Measurements from ENCODE around the gene TMEM208.

TMEM208 gene

DNA sequence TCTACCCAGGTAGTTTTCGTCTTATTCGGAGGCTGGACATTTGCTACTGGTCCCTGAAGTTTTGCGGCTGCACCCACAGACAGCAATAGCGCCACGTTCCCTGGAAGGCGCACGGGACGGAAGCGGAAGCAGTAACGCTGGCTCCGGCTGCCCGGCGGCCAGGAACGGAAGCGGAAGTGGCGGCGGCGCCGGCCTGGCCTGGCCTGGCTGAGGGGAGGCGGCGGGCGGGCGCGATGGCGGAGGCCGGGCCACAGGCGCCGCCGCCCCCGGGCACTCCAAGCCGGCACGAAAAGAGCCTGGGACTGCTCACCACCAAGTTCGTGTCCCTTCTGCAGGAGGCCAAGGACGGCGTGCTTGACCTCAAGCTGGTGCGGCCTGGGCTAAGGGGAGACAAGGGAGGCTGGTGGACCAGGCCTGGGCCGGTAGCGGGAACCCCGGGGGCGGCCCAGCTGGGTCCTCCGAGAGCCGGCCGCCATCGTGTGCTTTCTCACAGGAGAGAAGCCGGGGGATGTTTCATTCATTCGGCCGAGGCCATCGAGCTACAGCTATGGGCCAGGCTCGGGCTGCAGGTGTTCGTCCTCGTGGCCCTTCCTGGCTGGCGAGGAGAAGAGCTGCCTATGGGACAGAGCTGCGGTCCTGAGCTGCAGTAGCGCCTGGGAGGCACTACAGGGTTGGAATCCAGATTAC, 34.8 kb upstream of the TMEM208 start, which contains the start of gene E2F4:
TSS of gene E2F4 (plus strand) at position 161 of the 687 bp plus-strand sequence. CDS start at position 234, 73 bp downstream.
- peak; percentile 88 for DNase-seq

DNA sequence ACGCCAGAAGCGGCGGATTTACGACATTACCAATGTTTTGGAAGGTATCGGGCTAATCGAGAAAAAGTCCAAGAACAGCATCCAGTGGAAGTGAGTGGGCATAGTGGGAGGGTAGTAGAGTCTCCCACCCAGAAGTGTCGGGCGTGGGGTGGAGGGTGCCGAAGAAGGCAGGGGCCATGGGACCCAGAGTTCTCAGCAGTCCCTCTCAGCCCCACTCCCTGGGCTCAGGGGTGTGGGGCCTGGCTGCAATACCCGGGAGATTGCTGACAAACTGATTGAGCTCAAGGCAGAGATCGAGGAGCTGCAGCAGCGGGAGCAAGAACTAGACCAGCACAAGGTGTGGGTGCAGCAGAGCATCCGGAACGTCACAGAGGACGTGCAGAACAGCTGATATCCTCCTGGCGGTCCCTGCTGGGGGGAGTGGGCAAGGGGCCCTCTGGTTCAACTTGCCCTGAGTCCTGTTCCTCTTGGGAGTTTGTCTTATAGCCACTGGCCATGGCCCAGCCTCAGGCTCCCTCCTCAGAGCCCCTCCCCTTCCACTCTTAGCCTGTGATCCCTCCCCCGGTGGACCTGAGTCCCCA, 34.1 kb upstream of the TMEM208 start:
- DNase-seq: no peak

- no peak for DNase-seq
Observed at GRCh38 chr16:67193536-67193935, 33.4 kb upstream of the TMEM208 start.

GRCh38 chr16:67194260-67194659, 32.7 kb upstream of the TMEM208 start:
- no peak for DNase-seq

DNA sequence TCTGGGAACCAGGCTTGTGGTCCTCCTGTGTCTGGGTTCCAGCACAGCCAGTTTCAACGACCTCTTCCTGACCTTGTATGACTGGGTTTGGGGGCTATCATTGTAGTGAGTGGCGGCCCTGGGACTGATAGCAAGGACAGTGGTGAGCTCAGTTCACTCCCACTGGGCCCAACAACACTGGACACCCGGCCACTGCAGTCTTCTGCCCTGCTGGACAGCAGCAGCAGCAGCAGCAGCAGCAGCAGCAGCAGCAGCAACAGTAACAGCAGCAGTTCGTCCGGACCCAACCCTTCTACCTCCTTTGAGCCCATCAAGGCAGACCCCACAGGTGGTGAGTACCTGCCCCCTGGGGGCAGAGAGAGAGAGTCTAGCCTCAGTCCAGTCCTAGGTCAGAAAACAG, 31.3 kb upstream of the TMEM208 start:
- no peak for DNase-seq

DNA sequence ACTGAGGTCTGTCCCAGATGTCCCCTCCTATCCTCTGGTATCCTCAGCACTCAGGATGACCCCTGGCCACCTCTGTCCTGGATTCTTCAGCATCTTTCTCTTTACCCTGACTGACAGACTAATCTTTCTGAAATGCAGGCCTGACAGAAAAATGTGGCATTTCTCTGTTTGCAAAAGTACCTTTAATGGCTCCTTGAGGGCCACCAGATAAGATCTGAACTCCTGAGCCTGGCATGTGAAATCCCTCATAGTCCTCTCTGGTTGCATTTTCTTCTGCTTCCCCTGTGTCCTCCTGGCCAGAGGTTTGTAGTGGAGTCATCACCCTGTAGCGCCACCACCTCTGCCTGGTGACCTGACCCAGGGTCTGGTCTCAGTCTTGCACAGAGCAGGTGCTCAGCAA, 30.0 kb upstream of the TMEM208 start:
- DNase-seq: no peak

DNA sequence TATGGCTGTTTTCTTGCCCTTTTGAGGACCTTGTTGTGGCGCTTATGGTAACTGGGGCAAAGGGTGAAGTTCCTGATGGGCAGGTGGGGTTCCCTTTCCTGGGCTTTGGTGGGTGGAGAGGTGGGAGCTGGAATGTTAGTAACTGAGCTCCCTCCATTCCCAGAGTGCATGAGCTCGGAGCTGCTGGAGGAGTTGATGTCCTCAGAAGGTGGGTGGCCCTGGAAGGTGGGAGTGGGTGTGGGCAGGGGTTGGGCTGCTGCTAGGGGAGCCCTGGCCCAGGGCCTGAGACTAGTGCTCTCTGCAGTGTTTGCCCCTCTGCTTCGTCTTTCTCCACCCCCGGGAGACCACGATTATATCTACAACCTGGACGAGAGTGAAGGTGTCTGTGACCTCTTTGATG, 29.2 kb upstream of the TMEM208 start:
- no peak for DNase-seq

DNA sequence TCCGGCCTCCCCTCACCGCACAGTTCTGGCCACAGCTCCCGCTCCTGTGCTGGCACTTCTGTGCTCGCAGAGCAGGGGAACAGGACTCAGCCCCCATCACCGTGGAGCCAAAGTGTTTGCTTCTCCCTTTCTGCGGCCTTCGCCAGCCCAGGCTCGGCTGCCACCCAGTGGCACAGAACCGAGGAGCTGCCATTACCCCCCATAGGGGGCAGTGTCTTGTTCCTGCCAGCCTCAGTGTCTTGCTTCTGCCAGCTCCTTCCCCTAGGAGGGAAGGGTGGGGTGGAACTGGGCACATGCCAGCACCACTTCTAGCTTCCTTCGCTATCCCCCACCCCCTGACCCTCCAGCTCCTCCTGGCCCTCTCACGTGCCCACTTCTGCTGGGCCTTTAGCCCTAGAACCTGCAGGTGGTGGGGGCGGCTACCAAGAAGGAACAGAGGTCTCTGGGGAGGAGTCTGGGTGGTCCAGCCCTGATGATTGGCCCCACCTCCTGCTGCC, 28.6 kb upstream of the TMEM208 start:
- no peak for DNase-seq

DNA sequence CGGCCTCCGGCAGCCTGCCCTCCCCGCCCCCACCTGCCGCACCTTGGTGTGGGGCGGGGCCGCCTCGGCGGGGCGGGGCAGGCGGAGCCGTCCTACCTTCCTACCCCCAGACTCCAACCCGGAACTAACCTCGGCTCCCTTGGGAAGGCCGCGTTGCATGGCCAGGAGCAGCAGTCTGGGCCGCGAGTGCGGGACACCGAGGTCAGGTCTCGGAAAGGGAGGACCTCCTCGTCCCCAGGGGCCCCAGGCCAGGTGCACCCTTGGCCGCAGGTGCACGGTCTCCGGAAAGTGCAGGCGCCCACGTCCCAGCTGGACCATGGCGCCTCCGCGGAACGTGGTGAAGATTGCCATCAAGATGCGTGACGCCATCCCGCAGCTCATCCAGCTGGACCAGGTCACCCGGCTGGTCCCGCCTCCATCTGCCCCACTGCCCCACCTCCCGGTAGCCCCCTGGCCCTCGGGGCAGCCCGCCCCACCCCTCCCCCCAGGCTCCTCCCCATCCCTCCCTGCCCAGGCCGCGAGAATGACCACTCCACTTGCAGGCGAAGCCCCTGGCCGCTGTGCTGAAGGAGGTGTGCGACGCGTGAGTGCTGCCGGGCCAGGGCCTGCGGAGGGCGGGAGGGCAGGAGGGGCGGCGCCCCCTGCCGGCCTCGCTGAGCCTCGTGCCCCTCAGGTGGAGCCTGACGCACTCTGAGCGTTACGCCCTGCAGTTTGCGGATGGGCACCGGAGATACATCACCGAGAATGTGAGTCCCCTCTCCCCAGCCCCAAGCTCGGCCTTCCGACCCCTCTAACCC, 27.7 kb upstream of the TMEM208 start, which contains the start of gene ELMO3:
TSS of gene ELMO3 (plus strand) at position 121 of the 797 bp plus-strand sequence. CDS start at position 317, 196 bp downstream.
- no peak for DNase-seq

DNA sequence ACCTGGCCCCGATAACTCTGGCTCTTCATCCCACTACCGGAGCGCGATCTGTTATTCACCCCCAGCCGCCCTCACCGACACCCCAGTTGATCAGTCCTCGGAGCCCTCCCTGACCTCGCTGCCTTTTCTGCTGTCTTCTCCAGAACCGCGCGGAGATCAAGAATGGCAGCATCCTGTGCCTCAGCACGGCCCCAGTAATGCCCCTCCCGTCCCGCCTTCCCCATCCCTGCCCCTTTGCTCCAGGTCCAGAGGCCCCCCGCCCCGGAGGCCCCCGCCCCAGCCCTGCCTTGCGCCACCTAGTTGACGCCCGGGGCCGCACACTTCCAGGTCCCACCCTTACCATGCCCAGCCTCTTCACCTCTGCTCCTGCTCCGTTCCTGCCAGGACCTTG, 27.1 kb upstream of the TMEM208 start:
- DNase-seq: no peak

GRCh38 chr16:67200491-67200890, 26.4 kb upstream of the TMEM208 start:
- no peak for DNase-seq

DNA sequence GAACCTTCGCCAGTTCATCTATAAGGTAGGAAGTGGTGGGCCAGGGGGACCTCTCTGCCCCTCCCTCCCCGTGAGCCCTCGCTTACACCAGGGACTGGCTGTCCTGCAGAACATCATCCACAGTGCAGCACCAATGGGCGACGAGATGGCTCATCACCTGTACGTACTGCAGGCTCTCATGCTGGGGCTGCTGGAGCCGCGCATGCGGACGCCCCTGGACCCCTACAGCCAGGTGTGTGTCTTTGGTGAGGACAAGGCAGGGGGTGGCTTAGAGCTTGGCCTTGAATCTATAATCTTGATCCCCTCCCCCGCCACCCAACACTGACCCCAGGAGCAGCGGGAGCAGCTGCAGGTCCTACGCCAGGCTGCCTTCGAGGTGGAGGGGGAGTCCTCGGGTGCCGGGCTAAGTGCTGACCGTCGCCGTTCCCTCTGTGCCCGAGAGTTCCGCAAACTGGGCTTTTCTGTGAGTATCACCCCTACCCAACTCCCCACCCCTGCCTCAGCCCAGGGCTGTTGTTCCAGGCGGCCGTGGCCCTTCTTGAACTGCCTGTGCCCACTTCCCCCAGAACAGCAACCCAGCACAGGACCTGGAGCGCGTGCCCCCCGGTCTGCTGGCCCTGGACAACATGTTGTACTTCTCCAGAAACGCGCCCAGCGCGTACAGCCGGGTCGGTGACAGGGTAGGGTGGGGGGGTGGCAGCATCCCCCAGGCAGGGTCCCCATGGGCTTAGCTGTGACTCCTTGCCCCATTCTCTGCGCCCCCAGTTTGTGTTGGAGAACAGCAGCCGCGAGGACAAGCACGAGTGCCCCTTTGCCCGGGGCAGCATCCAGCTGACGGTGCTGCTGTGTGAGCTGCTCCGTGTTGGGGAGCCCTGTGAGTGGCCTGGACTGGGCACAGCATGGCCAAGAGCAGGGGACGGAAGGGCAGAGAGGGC, 25.3 kb upstream of the TMEM208 start:
- no peak for DNase-seq

DNA sequence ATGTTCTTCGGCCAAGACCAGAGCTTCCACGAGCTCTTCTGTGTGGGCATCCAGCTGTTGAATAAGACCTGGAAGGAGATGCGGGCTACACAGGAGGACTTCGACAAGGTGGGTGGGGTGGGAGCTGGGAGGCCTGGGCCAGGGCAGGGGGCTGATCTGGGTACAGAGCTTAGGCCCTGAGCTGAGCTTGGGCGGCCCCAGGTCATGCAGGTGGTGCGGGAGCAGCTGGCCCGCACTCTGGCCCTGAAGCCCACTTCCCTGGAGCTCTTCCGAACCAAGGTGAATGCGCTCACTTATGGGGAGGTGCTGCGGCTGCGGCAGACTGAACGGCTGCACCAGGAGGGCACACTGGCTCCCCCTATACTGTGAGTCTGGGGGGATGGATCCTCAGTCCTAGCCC, 24.5 kb upstream of the TMEM208 start:
- no peak for DNase-seq

DNA sequence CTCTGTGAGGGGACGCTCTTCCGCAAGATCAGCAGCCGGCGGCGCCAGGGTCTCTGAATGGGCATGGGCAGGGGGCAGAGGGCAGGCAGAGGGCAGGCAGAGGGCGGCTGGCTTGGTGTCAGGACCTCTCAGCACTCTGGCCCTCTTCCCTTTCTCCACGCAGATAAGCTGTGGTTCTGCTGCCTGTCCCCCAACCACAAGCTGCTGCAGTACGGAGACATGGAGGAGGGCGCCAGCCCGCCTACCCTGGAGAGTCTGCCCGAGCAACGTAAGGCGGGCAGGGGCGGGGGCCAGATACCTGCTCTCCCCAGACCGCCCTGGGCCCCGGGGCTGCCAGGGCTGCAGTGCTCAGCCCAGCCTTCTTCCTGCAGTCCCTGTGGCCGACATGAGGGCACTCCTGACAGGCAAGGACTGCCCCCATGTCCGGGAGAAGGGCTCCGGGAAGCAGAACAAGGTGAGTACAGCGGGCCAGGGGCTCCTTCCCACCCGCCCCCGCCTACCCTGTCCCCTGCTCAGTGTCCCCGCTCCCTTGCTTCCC, 23.9 kb upstream of the TMEM208 start:
- DNase-seq: no peak

DNA sequence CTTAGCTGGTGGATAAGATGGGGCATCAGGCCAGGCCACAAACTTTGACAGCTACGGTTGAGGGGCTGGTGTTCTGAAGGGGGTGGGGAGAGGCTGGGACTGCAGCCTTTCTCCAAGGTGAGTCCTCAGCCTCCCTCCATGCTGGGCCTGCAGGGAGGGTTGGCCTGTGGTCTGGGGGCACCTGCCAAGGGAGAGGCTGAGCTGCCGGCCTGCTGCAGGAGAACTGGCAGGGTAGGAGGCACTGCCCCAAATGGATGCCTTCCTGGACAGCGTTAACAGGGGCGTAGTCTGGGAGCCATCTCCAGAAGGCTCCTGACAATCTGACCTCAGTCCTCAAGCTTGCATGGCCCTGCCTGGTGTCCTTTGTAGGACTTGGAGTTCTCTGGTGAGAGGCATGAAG, 22.9 kb upstream of the TMEM208 start:
- no peak for DNase-seq

GRCh38 chr16:67206129-67206837, 20.6 kb upstream of the TMEM208 start:
- DNase-seq: no peak

DNA sequence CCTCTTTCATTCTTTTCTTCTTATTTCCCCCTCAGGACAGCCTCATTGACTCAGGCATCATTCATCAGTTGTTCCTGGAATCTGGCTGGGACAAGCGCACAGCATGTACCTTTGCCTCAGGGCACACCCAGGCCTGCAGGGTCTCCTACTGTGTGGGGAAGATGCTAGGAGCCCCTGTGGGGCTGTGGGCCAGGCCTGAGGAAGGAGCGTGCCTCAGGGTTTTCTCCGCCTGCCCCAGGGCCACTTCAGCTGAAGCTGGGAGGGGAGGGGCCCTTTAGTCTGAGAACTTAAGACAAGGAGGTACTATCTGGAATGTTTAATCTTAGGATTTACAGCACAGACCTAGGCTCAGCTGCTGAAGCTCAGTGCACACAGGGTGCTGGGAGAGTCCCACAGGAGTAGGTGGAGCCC, 20.1 kb upstream of the TMEM208 start:
- no peak for DNase-seq

GRCh38 chr16:67207249-67208091, 19.5 kb upstream of the TMEM208 start:
- DNase-seq: no peak

DNA sequence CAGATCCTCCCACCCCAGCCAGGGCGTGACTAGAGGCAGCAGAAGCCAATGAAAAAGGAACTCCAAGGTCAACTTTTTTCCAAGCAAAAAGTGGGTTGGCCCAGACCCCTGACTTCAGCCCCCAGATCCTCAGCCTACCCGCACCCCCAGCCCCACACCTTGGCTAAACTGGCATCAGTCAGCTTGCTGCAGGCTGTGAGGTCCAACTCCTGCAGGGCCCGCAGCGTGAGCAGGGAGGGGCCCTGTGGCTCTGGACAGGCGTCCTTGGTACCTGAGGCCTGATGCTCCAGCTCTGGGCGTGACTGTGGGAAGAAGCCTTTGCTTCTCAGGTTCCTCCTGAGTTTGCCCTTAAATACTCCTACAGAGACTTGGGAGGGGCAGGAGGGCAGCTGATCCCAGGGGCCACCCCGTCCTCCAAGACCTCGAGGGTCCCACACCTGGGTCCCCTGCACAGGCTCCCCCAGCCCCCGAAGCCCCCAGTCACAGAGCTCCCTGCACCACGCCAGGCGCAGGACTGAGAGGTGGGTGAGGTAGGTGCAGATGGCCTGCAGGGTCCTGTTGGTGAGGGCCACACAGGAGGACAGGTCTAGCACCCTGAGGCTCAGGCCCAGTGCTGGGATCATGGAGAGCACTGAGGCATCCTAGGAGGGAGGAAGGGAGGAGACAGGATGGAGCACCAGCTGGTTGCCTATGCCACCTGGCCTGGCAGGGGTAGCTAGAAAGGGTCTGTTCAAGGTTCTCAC, 18.6 kb upstream of the TMEM208 start:
- DNase-seq: no peak

GRCh38 chr16:67209565-67209964, 17.4 kb upstream of the TMEM208 start:
- no peak for DNase-seq
